Measurements from ENCODE around the gene FBLN2. TPM values are rescaled to one million over a fixed set of nuclear protein-coding genes. Genes with fewer than 3 reads are reported as not detected.

The FBLN2 gene
- polyA plus RNA-seq, 3 donors: 0.08 TPM; not detected in 2

DNA sequence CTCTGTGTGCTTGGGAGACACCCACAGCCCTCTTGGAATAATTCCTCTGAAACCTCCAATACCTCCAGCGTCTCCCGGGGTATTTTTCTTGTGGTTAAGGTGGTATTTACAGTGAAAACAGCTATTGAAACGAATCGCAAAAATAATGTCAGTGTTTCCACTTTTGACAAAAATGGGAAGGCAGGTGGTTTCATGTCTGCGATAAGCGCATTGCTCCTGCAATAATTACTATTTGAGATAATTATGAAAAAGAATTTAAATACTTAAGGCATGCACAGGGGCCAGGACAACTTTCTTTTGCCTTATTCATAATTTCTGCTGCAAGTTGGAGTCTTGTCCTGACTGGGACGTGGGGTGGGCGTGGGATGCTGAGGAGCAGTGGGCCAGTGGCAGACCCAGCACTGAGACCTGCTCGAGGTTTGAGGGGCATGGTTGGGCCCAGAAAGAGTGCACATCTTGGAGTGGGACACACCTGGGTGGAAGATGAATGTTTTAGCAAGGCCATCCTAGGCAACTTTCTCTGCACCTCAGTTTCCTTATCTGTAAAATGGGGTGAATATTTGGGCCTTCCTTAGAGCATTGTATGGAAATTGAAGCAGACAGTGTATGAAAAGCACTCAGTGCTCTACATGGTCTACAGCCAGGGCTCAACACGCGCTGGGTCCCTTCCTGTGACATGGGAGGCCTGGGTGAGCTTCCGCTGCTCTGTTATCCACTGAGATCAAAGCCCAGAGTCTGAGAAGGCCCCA is 110.5 kb downstream of the FBLN2 start:
- Histone ChIP-seq H3K36me3 (replicated peaks in 1 of 2; ENCODE audit: control insufficient read depth in 1 of 2, insufficient read depth in 2 of 2, low read length in 2 of 2) (no peaks in the 10 kb centered on the region), H3K4me2 (replicated peaks; ENCODE audit: extremely low read depth, low read length, poor library complexity, severe bottlenecking) (no peak overlapping the region), H3K27me3 (ENCODE audit: control insufficient read depth in 2 of 2, insufficient read depth in 2 of 2, low read length in 2 of 2) (peaks cover 3 to 27% of the 10 kb centered on the region in 2 donors), H4K20me1 (ENCODE audit: insufficient read depth, low read length) (no peaks in the 10 kb centered on the region), H3K9me3 (replicated peaks in 1 of 2; ENCODE audit: control insufficient read depth in 1 of 2, insufficient read depth in 1 of 2, low read length in 2 of 2) (no peaks in the 10 kb centered on the region), H3K79me2 (ENCODE audit: insufficient read depth, low read length) (no peaks in the 10 kb centered on the region), H3K4me1 (ENCODE audit: control insufficient read depth in 1 of 2, insufficient read depth in 2 of 2, low read length in 2 of 2) (peaks cover 0 to 3% of the 10 kb centered on the region in 2 donors), H2AFZ (ENCODE audit: insufficient read depth, low read depth, low read length, poor library complexity, severe bottlenecking) (no peak overlapping the region), H3K4me3 (replicated peaks in 1 of 3; ENCODE audit: low read depth in 2 of 3, low read length in 3 of 3) (no peak overlapping the region), H3K9ac (ENCODE audit: insufficient read depth, low read length, poor library complexity, severe bottlenecking) (no peak overlapping the region), H3K27ac (ENCODE audit: low read depth in 1 of 2, low read length in 2 of 2) (no peak overlapping the region)
- H3K4me1 Mint-ChIP-seq: peaks cover 3% of the 10 kb centered on the region
- no peak for DNase-seq
- H3K27me3 Mint-ChIP-seq (ENCODE audit: low read depth in 3 of 3): peaks cover 19 to 36% (median 32%) of the 10 kb centered on the region in 3 donors
- no peak for TF ChIP-seq CTCF (IDR thresholded peaks at IDR 0.05)
- peaks cover 0 to 3% (median 0%) of the 10 kb centered on the region in 7 donors for H3K9me3 Mint-ChIP-seq
- no peak overlapping the region for H3K4me3 Mint-ChIP-seq
- peak overlapping the region in 1 of 7 donors; percentile 78 for H3K27ac Mint-ChIP-seq
- intact Hi-C loops (cut with micrococcal nuclease): loop anchor here in 1 of 2 donors (10.0 kb wide), 1 partner anchor 565 kb away; no protein-coding TSS in a partner anchor
- no peaks in the 10 kb centered on the region for H3K36me3 Mint-ChIP-seq
- WGBS (ENCODE audit: insufficient coverage): 94% methylated on average over 5 of the region's 12 CpGs

DNA sequence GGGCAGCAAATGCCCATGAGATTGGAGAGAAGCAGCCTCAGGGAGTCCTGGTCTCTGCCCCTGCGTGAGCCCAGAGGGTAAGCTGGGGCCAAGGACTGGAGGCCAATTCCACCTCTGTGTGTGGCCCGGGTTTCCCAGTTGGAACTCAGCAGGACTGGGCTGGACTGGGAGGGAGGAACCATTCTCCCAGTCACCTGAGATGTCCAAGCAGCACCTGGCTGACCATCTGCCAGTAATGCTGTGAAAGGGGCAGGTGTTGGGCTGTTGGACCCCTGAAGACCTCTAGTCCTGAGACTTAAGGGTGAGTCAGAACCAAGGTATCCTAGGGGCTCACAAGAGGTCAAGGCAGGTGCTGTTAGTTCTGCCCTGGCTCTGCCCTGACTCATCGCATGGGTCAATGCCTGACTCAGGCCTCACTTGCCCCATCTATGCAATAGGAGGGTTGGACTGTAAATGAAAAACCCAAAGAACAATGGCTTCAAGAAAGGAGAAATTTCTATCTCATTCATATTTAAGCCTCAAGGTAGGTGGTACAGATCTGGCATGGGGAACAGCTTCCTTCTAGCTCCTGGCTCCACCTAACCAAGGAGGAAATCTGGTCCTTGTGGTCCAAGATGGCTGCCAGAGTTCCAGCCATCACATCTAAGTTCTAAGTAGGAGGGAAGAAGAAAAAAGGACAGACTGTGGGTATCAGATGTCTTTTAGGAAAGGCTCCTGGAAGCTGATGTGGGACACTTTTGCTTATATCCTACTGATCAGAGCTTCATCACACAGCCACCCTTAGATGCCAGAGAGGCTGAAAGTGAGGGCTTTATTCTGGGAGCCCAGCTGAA is 111.3 kb downstream of the FBLN2 start:
- H3K79me2 ChIP-seq (ENCODE audit: insufficient read depth, low read length): no peaks in the 10 kb centered on the region
- H4K20me1 ChIP-seq (ENCODE audit: insufficient read depth, low read length): no peaks in the 10 kb centered on the region
- H3K4me3 Mint-ChIP-seq: no peak overlapping the region
- intact Hi-C loops (cut with micrococcal nuclease): no loop called here
- H3K27ac Mint-ChIP-seq: no peak overlapping the region
- 84% methylated on average over 2 of the region's 3 CpGs for WGBS (ENCODE audit: insufficient coverage)
- TF ChIP-seq CTCF (IDR thresholded peaks at IDR 0.05): no peak
- H3K4me3 ChIP-seq (replicated peaks in 1 of 3; ENCODE audit: low read depth in 2 of 3, low read length in 3 of 3): no peak overlapping the region
- peaks cover 2% of the 10 kb centered on the region for H3K4me1 Mint-ChIP-seq
- no peaks in the 10 kb centered on the region for H3K4me1 ChIP-seq (ENCODE audit: control insufficient read depth in 1 of 2, insufficient read depth in 2 of 2, low read length in 2 of 2)
- no peak overlapping the region for H3K9ac ChIP-seq (ENCODE audit: insufficient read depth, low read length, poor library complexity, severe bottlenecking)
- H3K27ac ChIP-seq (ENCODE audit: low read depth in 1 of 2, low read length in 2 of 2): no peak overlapping the region
- peaks cover 15 to 31% (median 27%) of the 10 kb centered on the region in 3 donors for H3K27me3 Mint-ChIP-seq (ENCODE audit: low read depth in 3 of 3)
- H3K36me3 Mint-ChIP-seq: no peaks in the 10 kb centered on the region
- DNase-seq: no peak
- no peak overlapping the region for H2AFZ ChIP-seq (ENCODE audit: insufficient read depth, low read depth, low read length, poor library complexity, severe bottlenecking)
- no peaks in the 10 kb centered on the region for H3K36me3 ChIP-seq (replicated peaks in 1 of 2; ENCODE audit: control insufficient read depth in 1 of 2, insufficient read depth in 2 of 2, low read length in 2 of 2)
- H3K27me3 ChIP-seq (ENCODE audit: control insufficient read depth in 2 of 2, insufficient read depth in 2 of 2, low read length in 2 of 2): peaks cover 0 to 20% of the 10 kb centered on the region in 2 donors
- H3K9me3 Mint-ChIP-seq: peaks cover 0 to 3% (median 0%) of the 10 kb centered on the region in 7 donors
- no peak overlapping the region for H3K4me2 ChIP-seq (replicated peaks; ENCODE audit: extremely low read depth, low read length, poor library complexity, severe bottlenecking)
- H3K9me3 ChIP-seq (replicated peaks in 1 of 2; ENCODE audit: control insufficient read depth in 1 of 2, insufficient read depth in 1 of 2, low read length in 2 of 2): no peaks in the 10 kb centered on the region

Data from CD14-positive monocyte (primary cell).